Right lobe of liver (tissue), 4 donors: ENCODE data around the gene ZNF710.

Experiments
- POLR2A ChIP-seq: fragments of 450-650 bp; IDR thresholded peaks from one replicate; pipeline ENCODE4 v1.6.1; 2017; ENCODE audit warnings: antibody characterized with exemption, mild to moderate bottlenecking
- TF ChIP-seq, protein P1 (sequence below), 4 donors: fragments of 200-600 bp in 3 of 4; fragments of 450-650 bp in 1 of 4; IDR thresholded peaks; one replicate each; pipeline versions ENCODE4 v1.5.1 to v1.8.0; 2016 to 2022; ENCODE audit warnings: antibody characterized with exemption in 4 of 4, mild to moderate bottlenecking in 2 of 4
- donor health status: DM: no; HTN: no; CAD: no.
- donor health status: DM: no; HTN: no; CAD: no.
- donor health status: DM: no; HTN: yes; CAD: no.

DNA sequence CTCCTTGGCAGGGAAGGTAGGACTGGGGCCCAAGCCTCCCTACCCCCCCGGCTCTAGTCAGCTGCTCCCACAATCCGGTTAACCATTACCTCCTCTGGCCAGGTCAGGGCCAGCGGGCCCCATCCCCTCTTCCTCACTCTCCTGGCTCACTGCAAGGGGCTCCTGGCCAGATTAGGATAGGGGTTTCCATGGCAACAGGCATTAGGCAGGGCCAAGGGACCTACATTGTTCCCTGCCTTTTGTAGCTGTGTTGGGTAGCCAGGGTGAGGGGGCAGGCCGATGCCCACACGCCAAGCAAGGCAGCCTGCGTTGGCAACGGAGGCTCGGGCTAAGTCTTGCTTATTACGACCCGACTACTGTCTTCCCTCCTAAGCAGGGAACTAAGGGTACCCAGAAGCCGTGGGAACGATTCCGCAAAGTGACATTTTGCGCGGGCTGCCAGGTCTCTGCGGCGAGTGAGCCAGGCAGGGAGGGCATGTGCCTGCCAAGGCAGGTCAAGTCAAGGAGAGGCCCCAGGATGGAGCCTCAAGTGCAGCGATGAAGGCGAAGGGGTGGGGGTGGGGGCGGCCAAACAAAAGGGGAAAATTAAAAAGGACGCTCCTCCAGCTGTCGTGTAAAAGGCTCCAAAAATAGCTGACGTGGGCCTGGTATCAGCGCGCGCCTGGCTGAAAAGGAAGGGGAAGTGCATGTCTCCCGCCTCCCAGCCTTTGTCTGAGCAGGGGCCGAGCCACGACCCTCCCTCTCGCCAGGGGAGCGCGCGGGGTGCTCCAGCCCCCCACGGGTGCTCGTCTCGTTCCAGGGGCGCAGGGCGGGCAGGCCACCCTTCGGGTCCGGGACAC lies 100.2 kb downstream of the ZNF710 start:
- TF ChIP-seq, protein P1, sequence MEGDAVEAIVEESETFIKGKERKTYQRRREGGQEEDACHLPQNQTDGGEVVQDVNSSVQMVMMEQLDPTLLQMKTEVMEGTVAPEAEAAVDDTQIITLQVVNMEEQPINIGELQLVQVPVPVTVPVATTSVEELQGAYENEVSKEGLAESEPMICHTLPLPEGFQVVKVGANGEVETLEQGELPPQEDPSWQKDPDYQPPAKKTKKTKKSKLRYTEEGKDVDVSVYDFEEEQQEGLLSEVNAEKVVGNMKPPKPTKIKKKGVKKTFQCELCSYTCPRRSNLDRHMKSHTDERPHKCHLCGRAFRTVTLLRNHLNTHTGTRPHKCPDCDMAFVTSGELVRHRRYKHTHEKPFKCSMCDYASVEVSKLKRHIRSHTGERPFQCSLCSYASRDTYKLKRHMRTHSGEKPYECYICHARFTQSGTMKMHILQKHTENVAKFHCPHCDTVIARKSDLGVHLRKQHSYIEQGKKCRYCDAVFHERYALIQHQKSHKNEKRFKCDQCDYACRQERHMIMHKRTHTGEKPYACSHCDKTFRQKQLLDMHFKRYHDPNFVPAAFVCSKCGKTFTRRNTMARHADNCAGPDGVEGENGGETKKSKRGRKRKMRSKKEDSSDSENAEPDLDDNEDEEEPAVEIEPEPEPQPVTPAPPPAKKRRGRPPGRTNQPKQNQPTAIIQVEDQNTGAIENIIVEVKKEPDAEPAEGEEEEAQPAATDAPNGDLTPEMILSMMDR (IDR thresholded peaks at IDR 0.05), result no peak
- peak; percentile 48 for TF ChIP-seq POLR2A
